Tibial nerve (tissue), 4 donors: ENCODE results near the gene BLOC1S1.

Experiments used
- EP300 ChIP-seq, 2 donors: sonication (generic); formaldehyde crosslinking; IDR thresholded peaks; one replicate each; pipeline ENCODE4 v1.6.1; 2017; ENCODE audit warnings: antibody characterized with exemption in 2 of 2, mild to moderate bottlenecking in 1 of 2
- POLR2A ChIP-seq, 2 donors: fragments of 450-650 bp; IDR thresholded peaks; one replicate each; pipeline ENCODE4 v1.6.1; 2017; ENCODE audit warnings: antibody characterized with exemption in 2 of 2, mild to moderate bottlenecking in 2 of 2, moderate library complexity in 2 of 2
- TF ChIP-seq, protein P1 (sequence below), 5 experiments: fragments of 200-600 bp in 3 of 5; fragments of 450-650 bp in 2 of 5; sonication (generic) in 3 of 5; IDR thresholded peaks; one replicate each; pipeline ENCODE4 v1.5.1; 2016 to 2019; ENCODE audit warnings: antibody characterized with exemption in 5 of 5, mild to moderate bottlenecking in 3 of 5, moderate library complexity in 2 of 5

DNA sequence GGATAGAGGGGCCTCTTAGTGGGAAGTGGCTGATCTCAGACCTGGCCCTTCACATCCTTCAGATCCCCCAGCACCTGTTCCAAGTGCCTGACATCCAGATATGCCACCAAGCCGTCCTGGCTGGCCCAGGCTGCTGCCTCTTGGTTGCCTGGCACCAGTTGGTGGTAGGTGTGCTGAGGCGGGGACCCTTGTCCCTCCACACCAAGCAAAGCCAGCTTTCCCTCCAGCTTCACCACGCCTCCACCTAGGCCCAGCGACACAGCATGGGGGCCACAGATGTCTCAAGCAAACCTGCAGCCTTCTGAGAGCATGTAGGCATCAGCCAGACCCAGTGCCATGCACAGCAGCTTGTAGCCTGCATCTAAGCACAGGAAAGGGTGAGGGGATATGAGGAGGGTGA, 16.4 kb downstream of the BLOC1S1 start:
- TF ChIP-seq, protein P1, sequence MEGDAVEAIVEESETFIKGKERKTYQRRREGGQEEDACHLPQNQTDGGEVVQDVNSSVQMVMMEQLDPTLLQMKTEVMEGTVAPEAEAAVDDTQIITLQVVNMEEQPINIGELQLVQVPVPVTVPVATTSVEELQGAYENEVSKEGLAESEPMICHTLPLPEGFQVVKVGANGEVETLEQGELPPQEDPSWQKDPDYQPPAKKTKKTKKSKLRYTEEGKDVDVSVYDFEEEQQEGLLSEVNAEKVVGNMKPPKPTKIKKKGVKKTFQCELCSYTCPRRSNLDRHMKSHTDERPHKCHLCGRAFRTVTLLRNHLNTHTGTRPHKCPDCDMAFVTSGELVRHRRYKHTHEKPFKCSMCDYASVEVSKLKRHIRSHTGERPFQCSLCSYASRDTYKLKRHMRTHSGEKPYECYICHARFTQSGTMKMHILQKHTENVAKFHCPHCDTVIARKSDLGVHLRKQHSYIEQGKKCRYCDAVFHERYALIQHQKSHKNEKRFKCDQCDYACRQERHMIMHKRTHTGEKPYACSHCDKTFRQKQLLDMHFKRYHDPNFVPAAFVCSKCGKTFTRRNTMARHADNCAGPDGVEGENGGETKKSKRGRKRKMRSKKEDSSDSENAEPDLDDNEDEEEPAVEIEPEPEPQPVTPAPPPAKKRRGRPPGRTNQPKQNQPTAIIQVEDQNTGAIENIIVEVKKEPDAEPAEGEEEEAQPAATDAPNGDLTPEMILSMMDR (IDR thresholded peaks at IDR 0.05): no peak
- no peak for TF ChIP-seq POLR2A (IDR thresholded peaks at IDR 0.05)
- TF ChIP-seq EP300 (IDR thresholded peaks at IDR 0.05): no peak
